ENCODE results near the gene SLC38A2.

GRCh38 chr12:46366771-46367170, 5.8 kb downstream of the SLC38A2 start:
- TF ChIP-seq ZNF114 (CRISPR knock-in tag; IDR thresholded peaks at IDR 0.05) (no peak), POLR2AphosphoS5 (IDR thresholded peaks at IDR 0.05; ENCODE audit: low read depth) (no peak), ETS1 (IDR thresholded peaks at IDR 0.05) (no peak), EZH2 (IDR thresholded peaks at IDR 0.05; ENCODE audit: low read depth, unreplicated experiment) (no peak), EZH2phosphoT487 (IDR thresholded peaks at IDR 0.05; ENCODE audit: unreplicated experiment) (no peak), REST (IDR thresholded peaks at IDR 0.05; ENCODE audit: unreplicated experiment) (no peak), CTCF (conservative IDR thresholded peaks at IDR 0.05; ENCODE audit: low read depth in 2 of 2) (no peak), NANOG (IDR thresholded peaks at IDR 0.05; ENCODE audit: borderline replicate concordance) (no peak)

Data from GM23338 (cell line).